GM12872 (cell line): Measurements from ENCODE around the gene PPP1R27.
A peak's percentile ranks its signal among the peaks of the same experiment; 100 is the strongest.

Experiments used
- CTCF ChIP-seq: IDR thresholded peaks from 3 replicates; pipeline ENCODE4 v1.5.1; 2011; ENCODE audit warnings: low read depth, mild to moderate bottlenecking, low read length, moderate library complexity; ENCODE audit not compliant: insufficient read depth

The PPP1R27 gene

DNA sequence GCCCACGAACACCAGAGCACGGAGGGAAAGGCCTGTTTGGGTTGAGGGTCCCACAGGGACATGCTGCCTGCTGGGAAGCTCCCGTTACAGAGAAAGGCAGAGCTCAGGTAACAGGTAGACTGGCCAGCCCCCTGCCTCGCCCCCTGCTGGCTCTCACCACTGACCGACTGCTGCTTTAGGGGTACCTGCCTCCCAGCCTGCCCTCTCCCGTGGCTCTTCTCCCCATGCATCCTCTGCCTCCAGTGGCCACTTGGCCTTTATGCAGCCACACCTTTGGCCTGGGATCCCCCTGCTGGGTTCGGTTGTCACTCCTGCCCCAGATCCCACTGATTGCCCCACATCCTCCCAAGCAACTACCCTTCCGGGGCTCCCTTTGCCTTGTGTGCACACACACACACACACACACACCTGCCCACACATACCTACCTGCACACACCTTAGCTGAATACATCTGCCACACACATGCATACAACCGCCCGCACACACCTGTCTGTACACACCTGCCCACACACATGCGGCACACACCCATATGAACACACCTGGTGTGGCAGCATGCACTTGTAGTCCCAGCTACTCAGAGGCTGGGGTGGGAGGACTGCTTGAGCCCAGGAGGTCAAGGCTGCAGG lies 8.9 kb downstream of the PPP1R27 start:
- no peak; the same call in 2 of the 3 replicates for TF ChIP-seq CTCF

GRCh38 chr17:81824595-81824994 lies 10.3 kb downstream of the PPP1R27 start:
- TF ChIP-seq CTCF, result no peak

GRCh38 chr17:81823820-81824550 lies 10.9 kb downstream of the PPP1R27 start:
- TF ChIP-seq CTCF, result no peak

GRCh38 chr17:81822996-81823819 lies 11.6 kb downstream of the PPP1R27 start:
- no peak for TF ChIP-seq CTCF

DNA sequence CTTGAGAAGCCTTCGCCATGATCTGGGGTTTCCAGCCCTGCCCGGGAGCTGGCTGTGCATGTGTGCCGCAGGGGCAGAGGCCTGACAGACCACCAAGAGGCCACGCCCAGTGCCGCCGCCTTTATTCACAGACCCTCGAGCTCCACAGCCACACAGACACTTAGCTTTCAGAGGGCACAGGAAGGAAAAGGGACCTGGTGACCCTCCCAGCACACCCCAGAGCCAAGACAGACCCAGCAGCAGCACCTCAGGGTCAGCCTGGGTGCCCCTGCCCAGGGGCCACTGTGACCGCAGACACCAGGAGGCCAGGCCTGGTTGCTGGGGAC lies 12.6 kb downstream of the PPP1R27 start:
- no peak for TF ChIP-seq CTCF

GRCh38 chr17:81821603-81822311 lies 13.1 kb downstream of the PPP1R27 start:
- TF ChIP-seq CTCF, result 0 out of 3 replicates have a peak, but pooled peaks have one; percentile 12

GRCh38 chr17:81821147-81821546 lies 13.7 kb downstream of the PPP1R27 start:
- no peak for TF ChIP-seq CTCF
